Measurements from ENCODE around the gene PRKAR1A. TPM values are rescaled to one million over a fixed set of nuclear protein-coding genes. Genes with fewer than 3 reads are reported as not detected.

The PRKAR1A gene
- total RNA-seq, 4 donors from 2014 or later = 367 to 431 (median 417) TPM

DNA sequence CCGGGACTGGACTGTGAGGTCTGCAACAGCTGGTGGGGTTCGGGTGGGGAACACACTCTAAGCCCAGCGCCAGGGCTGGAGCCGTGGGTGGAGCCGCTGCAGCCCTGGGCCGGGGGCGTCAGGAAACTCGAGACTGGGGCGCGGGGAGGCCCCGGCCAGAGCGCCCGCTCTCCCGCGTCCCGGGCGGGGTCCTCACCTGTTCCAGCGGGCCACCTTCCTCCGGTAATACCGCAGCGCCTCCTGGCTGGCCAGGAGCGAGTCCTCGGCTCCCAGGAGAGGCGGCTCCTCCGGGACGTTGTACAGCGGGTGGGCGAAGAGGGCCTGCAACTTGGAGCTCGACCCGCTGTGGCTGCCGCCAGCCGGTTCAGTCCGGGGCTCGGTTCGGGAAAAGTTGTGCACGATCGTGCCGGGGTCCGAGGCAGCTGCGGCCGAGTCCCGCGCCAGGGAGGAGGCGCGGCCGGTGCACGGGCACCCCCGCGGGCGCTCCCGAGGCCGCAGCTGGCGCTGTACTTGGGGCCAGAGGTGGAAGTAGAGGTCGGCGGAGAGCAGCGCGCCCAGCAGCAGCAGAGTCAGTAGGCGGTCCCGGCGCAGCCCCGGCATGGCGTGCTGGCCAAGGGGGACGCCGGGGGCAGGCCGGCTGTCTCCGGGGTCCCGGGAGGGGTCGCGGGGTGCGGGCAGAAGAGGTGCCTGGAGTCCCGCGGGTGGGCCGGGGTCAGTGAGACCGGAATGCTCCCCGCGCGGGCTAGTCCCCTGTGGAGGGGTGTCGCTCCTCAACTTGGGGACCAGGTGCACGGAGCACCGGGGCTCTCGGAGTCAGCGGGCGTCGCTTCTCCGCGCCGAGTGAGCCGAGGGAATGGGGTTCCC, 88.1 kb downstream of the PRKAR1A start:
- Histone ChIP-seq H3K36me3 (no peaks in the 10 kb centered on the region), H3K4me3 (replicated peaks in 1 of 3) (peak overlapping the region; percentile 51 to 69 (median 66)), H3K9me3 (no peaks in the 10 kb centered on the region), H3K27ac (peak overlapping the region; percentile 63 to 85 (median 75)), H3K4me1 (peaks cover 24 to 49% of the 10 kb centered on the region in 2 donors), H3K27me3 (no peaks in the 10 kb centered on the region)
- intact Hi-C loops (cut with DNase I) = loop anchor here (10.0 kb wide), 1 partner anchor 155 kb away; no protein-coding TSS in a partner anchor
- DNase-seq = peak; percentile 79 to 87
- WGBS, 2 donors = 3 to 5% methylated on average over 4 to 27 of the region's 88 CpGs
- TF ChIP-seq, protein P1, sequence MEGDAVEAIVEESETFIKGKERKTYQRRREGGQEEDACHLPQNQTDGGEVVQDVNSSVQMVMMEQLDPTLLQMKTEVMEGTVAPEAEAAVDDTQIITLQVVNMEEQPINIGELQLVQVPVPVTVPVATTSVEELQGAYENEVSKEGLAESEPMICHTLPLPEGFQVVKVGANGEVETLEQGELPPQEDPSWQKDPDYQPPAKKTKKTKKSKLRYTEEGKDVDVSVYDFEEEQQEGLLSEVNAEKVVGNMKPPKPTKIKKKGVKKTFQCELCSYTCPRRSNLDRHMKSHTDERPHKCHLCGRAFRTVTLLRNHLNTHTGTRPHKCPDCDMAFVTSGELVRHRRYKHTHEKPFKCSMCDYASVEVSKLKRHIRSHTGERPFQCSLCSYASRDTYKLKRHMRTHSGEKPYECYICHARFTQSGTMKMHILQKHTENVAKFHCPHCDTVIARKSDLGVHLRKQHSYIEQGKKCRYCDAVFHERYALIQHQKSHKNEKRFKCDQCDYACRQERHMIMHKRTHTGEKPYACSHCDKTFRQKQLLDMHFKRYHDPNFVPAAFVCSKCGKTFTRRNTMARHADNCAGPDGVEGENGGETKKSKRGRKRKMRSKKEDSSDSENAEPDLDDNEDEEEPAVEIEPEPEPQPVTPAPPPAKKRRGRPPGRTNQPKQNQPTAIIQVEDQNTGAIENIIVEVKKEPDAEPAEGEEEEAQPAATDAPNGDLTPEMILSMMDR (IDR thresholded peaks at IDR 0.05) = peak in 4 of 6 experiments; percentile 55 to 82 (median 74)
- TF ChIP-seq POLR2A (IDR thresholded peaks at IDR 0.05) = peak in 1 of 2 donors; percentile 41

Other genes starting within 250 kb of the PRKAR1A start
- gene SLC16A6, start 221.3 kb upstream of the PRKAR1A start, total RNA-seq = 1 to 10 TPM in 1 of 4 donors, under 1 TPM in 3; 0.13 to 1.8 (median 0.46) TPM
- gene ARSG, start 220.9 kb upstream of the PRKAR1A start, total RNA-seq = 10 to 100 TPM in 3 of 4 donors, 1 to 10 TPM in 1; 9.1 to 28.3 (median 18.1) TPM
- gene WIPI1, start 54.9 kb upstream of the PRKAR1A start, total RNA-seq = 10 to 100 TPM; 50.0 to 89.8 (median 78.4) TPM
- gene FAM20A, start 88.9 kb downstream of the PRKAR1A start, total RNA-seq = 10 to 100 TPM in 2 of 4 donors, 1 to 10 TPM in 2; 7.6 to 20.8 (median 14.1) TPM